ENCODE data around the gene CDK19.
"Not testable (repeated sequence)": the region's sequence is repeated elsewhere in the genome, so short reads cannot be mapped to it uniquely, and the experiment has no call there.

CDK19 gene

GRCh38 chr6:110815411-110816409 lies at the start of gene CDK19:
Gene CDK19, minus strand, starts transcription at chr6:110815469. Its CDS starts 333 bp downstream, at chr6:110815136.
- DNase-seq: peak; percentile 98

- no peak for DNase-seq
These were observed 49.6 kb upstream of the CDK19 start for GRCh38 chr6:110864824-110865223.

- DNase-seq: peak; percentile 54
These were observed 44.1 kb upstream of the CDK19 start for GRCh38 chr6:110859335-110859792.

GRCh38 chr6:110858562-110859214 lies 43.4 kb upstream of the CDK19 start:
- no peak for DNase-seq

GRCh38 chr6:110858016-110858415 lies 42.7 kb upstream of the CDK19 start:
- no peak for DNase-seq

GRCh38 chr6:110856296-110856695 lies 41.0 kb upstream of the CDK19 start:
- no peak for DNase-seq

GRCh38 chr6:110853754-110854477 lies 38.6 kb upstream of the CDK19 start:
- DNase-seq: no peak

- DNase-seq: no peak
These were observed 37.5 kb upstream of the CDK19 start for GRCh38 chr6:110852773-110853172.

GRCh38 chr6:110849781-110850180 lies 34.5 kb upstream of the CDK19 start:
- no peak for DNase-seq

GRCh38 chr6:110841266-110841665 lies 26.0 kb upstream of the CDK19 start:
- DNase-seq: no peak

- DNase-seq: not testable (repeated sequence)
These were observed 20.5 kb upstream of the CDK19 start for GRCh38 chr6:110835751-110836150.

GRCh38 chr6:110833831-110834230 lies 18.6 kb upstream of the CDK19 start:
- no peak for DNase-seq

- no peak for DNase-seq
These were observed 16.1 kb upstream of the CDK19 start for GRCh38 chr6:110831405-110831804.

- DNase-seq: no peak
These were observed 13.1 kb upstream of the CDK19 start for GRCh38 chr6:110828396-110828795.

- DNase-seq: peak; percentile 20
These were observed 11.2 kb upstream of the CDK19 start for GRCh38 chr6:110826236-110827129.

- no peak for DNase-seq
These were observed 7.9 kb upstream of the CDK19 start for GRCh38 chr6:110823146-110823545.

GRCh38 chr6:110822249-110822648 lies 7.0 kb upstream of the CDK19 start:
- DNase-seq: no peak

GRCh38 chr6:110816677-110817076 lies 1.4 kb upstream of the CDK19 start:
- DNase-seq: peak; percentile 27

GRCh38 chr6:110815015-110815410 lies 256 bp downstream of the CDK19 start:
- no peak for DNase-seq

- no peak for DNase-seq
These were observed 911 bp downstream of the CDK19 start for GRCh38 chr6:110814102-110815014.

Measured in GF-D8 (cell line).